ENCODE measurements around the gene FANCD2. TPM values are rescaled to one million over a fixed set of nuclear protein-coding genes. Genes with fewer than 3 reads are reported as not detected.
"Not testable (repeated sequence)": the region's sequence is repeated elsewhere in the genome, so short reads cannot be mapped to it uniquely, and the experiment has no call there.

Gene FANCD2
- total RNA-seq, 1 donor: 23.3 TPM

DNA sequence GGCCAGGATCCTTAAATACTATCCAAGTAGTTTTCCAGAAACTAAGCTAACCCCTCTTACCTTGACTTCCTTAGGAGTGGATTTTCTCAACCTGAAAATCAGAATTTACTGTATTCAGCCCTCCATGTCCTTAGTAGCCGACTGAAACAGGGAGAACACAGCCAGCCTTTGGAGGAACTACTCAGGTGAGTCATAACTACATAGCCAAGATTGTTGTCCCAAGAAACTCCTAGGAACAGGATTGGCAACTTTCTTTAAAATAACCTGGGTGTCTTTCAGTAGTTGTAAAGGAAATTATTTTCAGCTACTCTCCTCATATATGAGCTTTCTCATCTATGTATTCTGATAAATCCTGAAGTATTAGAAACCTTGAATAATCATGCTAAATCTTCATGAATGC is 59.5 kb downstream of the FANCD2 start:
- H3K4me3 ChIP-seq (ENCODE audit: low read depth, low read length): no peak overlapping the region
- TF ChIP-seq, protein P1, sequence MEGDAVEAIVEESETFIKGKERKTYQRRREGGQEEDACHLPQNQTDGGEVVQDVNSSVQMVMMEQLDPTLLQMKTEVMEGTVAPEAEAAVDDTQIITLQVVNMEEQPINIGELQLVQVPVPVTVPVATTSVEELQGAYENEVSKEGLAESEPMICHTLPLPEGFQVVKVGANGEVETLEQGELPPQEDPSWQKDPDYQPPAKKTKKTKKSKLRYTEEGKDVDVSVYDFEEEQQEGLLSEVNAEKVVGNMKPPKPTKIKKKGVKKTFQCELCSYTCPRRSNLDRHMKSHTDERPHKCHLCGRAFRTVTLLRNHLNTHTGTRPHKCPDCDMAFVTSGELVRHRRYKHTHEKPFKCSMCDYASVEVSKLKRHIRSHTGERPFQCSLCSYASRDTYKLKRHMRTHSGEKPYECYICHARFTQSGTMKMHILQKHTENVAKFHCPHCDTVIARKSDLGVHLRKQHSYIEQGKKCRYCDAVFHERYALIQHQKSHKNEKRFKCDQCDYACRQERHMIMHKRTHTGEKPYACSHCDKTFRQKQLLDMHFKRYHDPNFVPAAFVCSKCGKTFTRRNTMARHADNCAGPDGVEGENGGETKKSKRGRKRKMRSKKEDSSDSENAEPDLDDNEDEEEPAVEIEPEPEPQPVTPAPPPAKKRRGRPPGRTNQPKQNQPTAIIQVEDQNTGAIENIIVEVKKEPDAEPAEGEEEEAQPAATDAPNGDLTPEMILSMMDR (IDR thresholded peaks at IDR 0.05; ENCODE audit: insufficient read depth, low read depth, low read length): no peak

DNA sequence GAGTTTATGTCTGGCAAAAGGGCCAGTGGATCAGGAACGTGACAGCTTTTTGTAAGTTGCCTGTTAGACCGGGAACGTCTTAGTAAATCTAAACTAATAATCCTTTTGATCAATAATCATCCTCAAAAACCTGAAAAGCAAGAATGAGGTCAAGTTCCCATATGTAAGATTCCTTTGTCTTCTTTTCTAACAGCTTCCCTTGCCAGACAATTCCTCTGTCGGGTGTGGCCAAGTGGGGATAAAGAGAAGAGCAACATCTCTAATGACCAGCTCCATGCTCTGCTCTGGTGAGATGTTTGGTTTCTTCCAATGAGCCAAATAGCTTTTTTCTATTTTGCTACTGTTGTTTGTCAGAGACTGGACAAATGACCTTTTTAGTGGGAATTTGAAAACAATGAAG is 62.0 kb downstream of the FANCD2 start:
- no peak overlapping the region for H3K4me3 ChIP-seq (ENCODE audit: low read depth, low read length)
- DNase-seq (ENCODE audit: low read depth): peak; percentile 12
- TF ChIP-seq, protein P1 (IDR thresholded peaks at IDR 0.05; ENCODE audit: insufficient read depth, low read depth, low read length): no peak

More for the DNA sequence above, 59.5 kb downstream of the FANCD2 start:
- no peak for DNase-seq (ENCODE audit: low read depth)

DNA sequence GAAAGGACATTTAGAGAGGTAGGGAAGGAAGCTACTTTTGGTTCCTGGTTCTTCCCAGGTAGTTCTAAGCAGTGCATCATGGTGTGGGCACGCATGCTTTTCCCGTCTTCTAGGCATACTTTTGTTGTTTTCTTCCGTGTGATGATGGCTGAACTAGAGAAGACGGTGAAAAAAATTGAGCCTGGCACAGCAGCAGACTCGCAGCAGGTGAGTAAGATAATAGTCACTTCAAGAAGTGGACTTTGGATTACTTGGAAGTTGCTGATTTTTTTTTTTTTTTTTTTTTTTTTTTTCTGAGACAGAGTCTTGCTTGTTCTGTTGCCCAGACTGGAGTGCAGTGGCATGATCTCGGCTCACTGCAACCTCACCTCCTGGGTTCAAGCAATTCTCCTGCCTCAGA is 63.9 kb downstream of the FANCD2 start:
- TF ChIP-seq, protein P1 (IDR thresholded peaks at IDR 0.05; ENCODE audit: insufficient read depth, low read depth, low read length): no peak
- no peak for DNase-seq (ENCODE audit: low read depth)
- no peak overlapping the region for H3K4me3 ChIP-seq (ENCODE audit: low read depth, low read length)

DNA sequence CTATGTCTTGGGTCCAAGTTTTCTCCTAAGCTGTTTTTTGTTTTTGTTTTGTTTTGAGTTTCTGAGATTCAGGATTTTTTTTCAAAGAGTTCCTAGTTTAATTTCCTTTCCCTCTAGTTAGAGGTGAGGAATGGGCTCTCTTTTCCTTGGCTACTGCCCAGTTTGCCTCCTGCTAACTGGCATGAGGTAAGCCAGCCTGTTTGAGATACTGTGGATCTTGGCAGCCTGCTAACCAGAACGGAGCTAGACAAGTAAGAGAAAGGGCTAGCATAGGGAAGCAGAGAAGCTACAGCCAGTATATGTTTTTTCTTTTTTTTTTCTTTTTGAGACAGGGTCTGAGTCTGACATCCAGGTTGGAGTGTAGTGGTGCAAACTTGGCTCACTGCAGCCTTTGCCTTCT is 64.5 kb downstream of the FANCD2 start:
- H3K4me3 ChIP-seq (ENCODE audit: low read depth, low read length); DNase-seq (ENCODE audit: low read depth): not testable (repeated sequence)

DNA sequence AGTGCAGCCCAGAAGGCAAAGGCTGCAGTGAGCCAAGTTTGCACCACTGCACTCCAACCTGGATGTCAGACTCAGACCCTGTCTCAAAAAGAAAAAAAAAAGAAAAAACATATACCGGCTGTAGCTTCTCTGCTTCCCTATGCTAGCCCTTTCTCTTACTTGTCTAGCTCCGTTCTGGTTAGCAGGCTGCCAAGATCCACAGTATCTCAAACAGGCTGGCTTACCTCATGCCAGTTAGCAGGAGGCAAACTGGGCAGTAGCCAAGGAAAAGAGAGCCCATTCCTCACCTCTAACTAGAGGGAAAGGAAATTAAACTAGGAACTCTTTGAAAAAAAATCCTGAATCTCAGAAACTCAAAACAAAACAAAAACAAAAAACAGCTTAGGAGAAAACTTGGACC is 65.2 kb downstream of the FANCD2 start:
- DNase-seq (ENCODE audit: low read depth); H3K4me3 ChIP-seq (ENCODE audit: low read depth, low read length): not testable (repeated sequence)

DNA sequence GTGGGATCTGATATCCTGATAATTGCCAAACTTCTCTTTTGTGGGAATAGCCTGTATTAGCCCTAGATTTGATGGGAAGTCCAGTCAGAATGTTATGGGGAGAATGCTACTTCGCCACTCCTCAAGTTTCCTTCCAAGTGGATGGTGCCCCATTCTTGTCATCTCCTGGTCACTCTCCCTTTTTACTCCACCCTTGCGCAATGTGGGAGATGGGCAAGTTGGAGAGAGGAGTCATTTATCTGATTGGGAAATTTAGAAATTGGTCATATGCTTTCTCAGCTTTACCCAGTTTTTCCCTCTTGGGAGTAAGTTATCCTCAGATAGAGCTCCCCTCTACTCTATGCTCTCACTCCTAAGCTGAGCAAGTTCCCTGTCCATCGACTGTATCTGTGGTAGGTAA is 67.4 kb downstream of the FANCD2 start:
- TF ChIP-seq, protein P1 (IDR thresholded peaks at IDR 0.05; ENCODE audit: insufficient read depth, low read depth, low read length): no peak
- no peak for DNase-seq (ENCODE audit: low read depth)
- no peak overlapping the region for H3K4me3 ChIP-seq (ENCODE audit: low read depth, low read length)

DNA sequence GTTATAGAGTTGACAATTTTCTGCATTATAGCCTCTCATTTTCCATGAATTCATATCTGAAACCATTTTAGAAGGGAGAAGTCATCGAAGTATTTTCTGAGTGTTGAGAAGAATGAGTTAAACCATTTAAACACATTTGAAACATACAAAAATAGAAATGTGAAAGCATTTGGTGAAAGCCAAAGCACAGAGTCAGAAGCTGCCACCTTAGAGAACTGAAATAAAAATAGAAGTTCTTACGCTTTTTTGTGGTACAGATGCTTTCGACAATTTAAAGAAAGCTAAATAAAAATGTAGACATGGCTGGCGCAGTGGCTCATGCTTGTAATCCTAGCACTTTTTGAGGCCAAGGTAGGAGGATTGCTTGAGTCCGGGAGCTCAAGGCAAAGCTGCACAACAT is 72.8 kb downstream of the FANCD2 start:
- no peak for DNase-seq (ENCODE audit: low read depth)
- TF ChIP-seq, protein P1 (IDR thresholded peaks at IDR 0.05; ENCODE audit: insufficient read depth, low read depth, low read length): no peak
- no peak overlapping the region for H3K4me3 ChIP-seq (ENCODE audit: low read depth, low read length)

DNA sequence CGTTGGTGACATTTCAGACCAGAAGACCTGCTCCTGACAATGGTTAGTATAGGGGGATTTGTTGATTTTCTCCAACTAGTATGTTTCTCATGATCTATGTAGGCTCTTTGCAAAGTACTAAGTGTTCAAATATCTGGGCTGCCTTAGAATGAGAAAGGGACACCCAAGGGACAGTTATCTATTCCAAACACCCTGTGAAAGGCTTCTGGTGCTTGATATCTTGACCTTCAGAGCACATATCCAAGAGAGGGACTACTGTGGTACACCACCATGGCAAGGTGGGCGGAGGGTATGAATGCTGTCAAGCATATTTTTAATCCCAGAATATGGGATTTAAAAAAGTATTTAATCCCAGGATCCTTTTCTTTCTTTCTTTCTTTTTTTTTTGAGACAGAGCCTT is 80.7 kb downstream of the FANCD2 start:
- no peak overlapping the region for H3K4me3 ChIP-seq (ENCODE audit: low read depth, low read length)
- TF ChIP-seq, protein P1 (IDR thresholded peaks at IDR 0.05; ENCODE audit: insufficient read depth, low read depth, low read length): no peak

More for the DNA sequence above, 80.7 kb downstream of the FANCD2 start:
- no peak for DNase-seq (ENCODE audit: low read depth)

Measured in fibroblast of villous mesenchyme (primary cell).